ENCODE results near the gene SPCS3.
"Not testable (repeated sequence)": the region's sequence is repeated elsewhere in the genome, so short reads cannot be mapped to it uniquely, and the experiment has no call there.

SPCS3 gene

GRCh38 chr4:176302283-176303275 is 17.2 kb upstream of the SPCS3 start:
- in situ Hi-C loops (cut with MboI; ENCODE audit: low sequenced_read_pairs), result no loop called here

- in situ Hi-C loops (cut with MboI; ENCODE audit: low sequenced_read_pairs), result no loop called here
Observed at GRCh38 chr4:176303938-176304337, 15.8 kb upstream of the SPCS3 start.

- in situ Hi-C loops (cut with MboI; ENCODE audit: low sequenced_read_pairs), result no loop called here
Observed at GRCh38 chr4:176306837-176307665, 12.7 kb upstream of the SPCS3 start.

- in situ Hi-C loops (cut with MboI; ENCODE audit: low sequenced_read_pairs), result no loop called here
Observed at GRCh38 chr4:176307666-176307930, 12.2 kb upstream of the SPCS3 start.

- in situ Hi-C loops (cut with MboI; ENCODE audit: low sequenced_read_pairs), result no loop called here
Observed at GRCh38 chr4:176308441-176308840, 11.3 kb upstream of the SPCS3 start.

- in situ Hi-C loops (cut with MboI; ENCODE audit: low sequenced_read_pairs), result no loop called here
Observed at GRCh38 chr4:176309046-176309445, 10.7 kb upstream of the SPCS3 start.

- in situ Hi-C loops (cut with MboI; ENCODE audit: low sequenced_read_pairs), result no loop called here
Observed at GRCh38 chr4:176309772-176310171, 10.0 kb upstream of the SPCS3 start.

- in situ Hi-C loops (cut with MboI; ENCODE audit: low sequenced_read_pairs), result no loop called here
Observed at GRCh38 chr4:176313596-176314336, 6.0 kb upstream of the SPCS3 start.

GRCh38 chr4:176319151-176319703 is 539 bp upstream of the SPCS3 start:
- in situ Hi-C loops (cut with MboI; ENCODE audit: low sequenced_read_pairs), result no loop called here

- in situ Hi-C loops (cut with MboI; ENCODE audit: low sequenced_read_pairs), result no loop called here
Observed at GRCh38 chr4:176320340-176320975, 692 bp downstream of the SPCS3 start.

- in situ Hi-C loops (cut with MboI; ENCODE audit: low sequenced_read_pairs), result no loop called here
Observed at GRCh38 chr4:176320976-176321361, 1.2 kb downstream of the SPCS3 start.

- in situ Hi-C loops (cut with MboI; ENCODE audit: low sequenced_read_pairs), result no loop called here
Observed at GRCh38 chr4:176321589-176321988, 1.8 kb downstream of the SPCS3 start.

GRCh38 chr4:176323511-176324160 is 3.9 kb downstream of the SPCS3 start:
- in situ Hi-C loops (cut with MboI; ENCODE audit: low sequenced_read_pairs), result no loop called here

GRCh38 chr4:176324876-176325275 is 5.1 kb downstream of the SPCS3 start:
- in situ Hi-C loops (cut with MboI; ENCODE audit: low sequenced_read_pairs), result not testable (repeated sequence)

- in situ Hi-C loops (cut with MboI; ENCODE audit: low sequenced_read_pairs), result no loop called here
Observed at GRCh38 chr4:176333076-176333475, 13.3 kb downstream of the SPCS3 start.

- in situ Hi-C loops (cut with MboI; ENCODE audit: low sequenced_read_pairs), result no loop called here
Observed at GRCh38 chr4:176334066-176334465, 14.3 kb downstream of the SPCS3 start.

- in situ Hi-C loops (cut with MboI; ENCODE audit: low sequenced_read_pairs), result no loop called here
Observed at GRCh38 chr4:176335421-176335820, 15.7 kb downstream of the SPCS3 start.

- in situ Hi-C loops (cut with MboI; ENCODE audit: low sequenced_read_pairs), result no loop called here
Observed at GRCh38 chr4:176339936-176340761, 20.4 kb downstream of the SPCS3 start.
